AG04450 (cell line): ENCODE data around the gene SGSH. TPM values are rescaled to one million over a fixed set of nuclear protein-coding genes. Genes with fewer than 3 reads are reported as not detected.

Experiments used
- CTCF ChIA-PET: fragments of 300-600, 350-600 bp; formaldehyde crosslinking; extraction: SDS; loops from one replicate; lab custom pipeline; 2022; ENCODE audit warnings: antibody characterized with exemption, inconsistent platforms; lab: Charles Lee
- POLR2A ChIA-PET: fragments of 350-600 bp; formaldehyde crosslinking; extraction: SDS; loops from one replicate; lab custom pipeline; 2021; ENCODE audit warnings: antibody characterized with exemption, inconsistent platforms; lab: Yijun Ruan, JAX
- DNase-seq: peaks from one replicate; pipeline ENCODE4 v3.0.0-alpha.2; 2011; ENCODE audit warnings: low read depth, low spot score
- H3K27ac ChIP-seq: one replicate; pipeline ENCODE4 v1.5.1; 2012; ENCODE audit warnings: low read depth, low read length, control low read depth
- H3K27me3 ChIP-seq: one replicate; pipeline ENCODE4 v1.6.0; 2012; ENCODE audit warnings: low read length; ENCODE audit not compliant: control insufficient read depth, insufficient read depth
- H3K4me3 ChIP-seq: 2 replicates; pipeline ENCODE4 v1.5.1; 2011; ENCODE audit warnings: mild to moderate bottlenecking, low read depth, low read length, control low read depth
- H3K9me3 ChIP-seq: 2 replicates; pipeline ENCODE4 v1.5.1; 2012; ENCODE audit warnings: low read length; ENCODE audit not compliant: control insufficient read depth, insufficient read depth
- polyA plus RNA-seq: library from polyadenylated mRNA; depleted of rRNA; stranded (reverse); fragments of >200 nt; gene quantifications from 2 replicates; pipeline ENCODE4 v1.2.3, GENCODE V29; 2011
- TF ChIP-seq, protein P1 (sequence below): IDR thresholded peaks from 2 replicates; pipeline ENCODE4 v1.5.1; 2011; ENCODE audit warnings: low read depth, low read length, control low read depth, inconsistent platforms

SGSH gene
- polyA plus RNA-seq, 1 experiment = 39.9 TPM

DNA sequence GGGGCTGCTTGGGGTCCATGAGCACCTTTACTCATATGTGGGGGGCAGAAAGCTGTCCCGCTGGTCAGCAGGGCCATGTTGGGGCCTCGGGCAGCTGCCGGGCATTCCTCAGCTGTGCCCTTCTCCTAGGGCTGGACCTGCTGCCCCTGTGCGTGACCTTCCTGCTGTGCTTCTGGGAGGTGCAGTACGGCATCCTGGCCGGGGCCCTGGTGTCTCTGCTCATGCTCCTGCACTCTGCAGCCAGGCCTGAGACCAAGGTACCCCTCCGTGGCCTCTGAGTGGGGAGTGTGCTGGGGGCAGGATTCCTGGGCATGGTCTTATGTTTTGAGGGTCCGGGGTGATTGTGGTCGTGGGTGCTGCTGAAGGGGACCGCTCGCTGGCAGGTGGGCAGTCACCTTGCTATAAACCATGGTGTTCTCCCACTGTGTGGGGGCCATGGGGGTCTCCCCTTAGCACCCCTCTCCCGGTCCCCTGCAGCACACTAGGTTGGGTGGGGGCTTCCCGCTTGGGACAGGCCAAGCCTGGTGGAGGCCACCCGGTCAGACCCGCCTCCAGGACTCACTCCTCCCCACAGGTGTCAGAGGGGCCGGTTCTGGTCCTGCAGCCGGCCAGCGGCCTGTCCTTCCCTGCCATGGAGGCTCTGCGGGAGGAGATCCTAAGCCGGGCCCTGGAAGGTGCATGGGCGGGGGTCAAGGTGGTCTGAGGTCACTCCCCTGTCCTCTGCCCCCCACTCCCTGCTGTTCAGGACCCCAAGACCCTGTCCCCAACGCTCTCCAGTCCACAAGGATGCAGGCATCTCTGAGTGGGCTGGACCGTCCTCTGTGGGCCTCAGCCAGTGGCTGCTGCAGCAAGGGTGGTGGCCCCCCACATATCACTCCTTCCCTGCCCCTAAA is 28.1 kb upstream of the SGSH start:
- POLR2A ChIA-PET = no interaction called here
- CTCF ChIA-PET = no interaction called here
- Histone ChIP-seq H3K9me3 (no peaks in the 10 kb centered on the region), H3K27ac (no peak overlapping the region), H3K27me3 (no peaks in the 10 kb centered on the region), H3K4me3 (no peak overlapping the region)
- TF ChIP-seq, protein P1, sequence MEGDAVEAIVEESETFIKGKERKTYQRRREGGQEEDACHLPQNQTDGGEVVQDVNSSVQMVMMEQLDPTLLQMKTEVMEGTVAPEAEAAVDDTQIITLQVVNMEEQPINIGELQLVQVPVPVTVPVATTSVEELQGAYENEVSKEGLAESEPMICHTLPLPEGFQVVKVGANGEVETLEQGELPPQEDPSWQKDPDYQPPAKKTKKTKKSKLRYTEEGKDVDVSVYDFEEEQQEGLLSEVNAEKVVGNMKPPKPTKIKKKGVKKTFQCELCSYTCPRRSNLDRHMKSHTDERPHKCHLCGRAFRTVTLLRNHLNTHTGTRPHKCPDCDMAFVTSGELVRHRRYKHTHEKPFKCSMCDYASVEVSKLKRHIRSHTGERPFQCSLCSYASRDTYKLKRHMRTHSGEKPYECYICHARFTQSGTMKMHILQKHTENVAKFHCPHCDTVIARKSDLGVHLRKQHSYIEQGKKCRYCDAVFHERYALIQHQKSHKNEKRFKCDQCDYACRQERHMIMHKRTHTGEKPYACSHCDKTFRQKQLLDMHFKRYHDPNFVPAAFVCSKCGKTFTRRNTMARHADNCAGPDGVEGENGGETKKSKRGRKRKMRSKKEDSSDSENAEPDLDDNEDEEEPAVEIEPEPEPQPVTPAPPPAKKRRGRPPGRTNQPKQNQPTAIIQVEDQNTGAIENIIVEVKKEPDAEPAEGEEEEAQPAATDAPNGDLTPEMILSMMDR = no peak
- DNase-seq = no peak

DNA sequence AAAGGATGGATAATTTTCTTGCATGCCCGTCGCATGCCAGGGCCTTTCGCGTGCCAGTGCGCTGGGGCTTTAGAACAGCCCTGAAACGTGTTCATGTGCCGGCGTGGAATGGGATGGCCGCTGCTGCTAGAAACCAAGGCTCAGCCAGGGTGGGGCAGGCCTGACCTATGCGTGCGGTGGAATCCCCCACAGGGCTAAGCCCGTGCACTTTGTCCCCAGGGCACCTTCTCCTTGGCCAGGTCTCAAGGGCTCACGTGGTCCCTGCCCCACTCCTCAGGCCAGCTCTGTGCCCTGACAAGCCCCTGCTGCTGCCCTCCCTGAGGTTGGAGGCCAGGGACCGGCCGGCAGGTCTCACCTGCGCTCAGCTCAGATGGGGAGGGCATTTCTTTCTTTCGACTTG is 27.4 kb upstream of the SGSH start:
- Histone ChIP-seq H3K27ac (no peak overlapping the region), H3K4me3 (no peak overlapping the region), H3K9me3 (no peaks in the 10 kb centered on the region), H3K27me3 (no peaks in the 10 kb centered on the region)
- ChIA-PET CTCF (no interaction called here), POLR2A (no interaction called here)
- TF ChIP-seq, protein P1 = no peak
- no peak for DNase-seq

DNA sequence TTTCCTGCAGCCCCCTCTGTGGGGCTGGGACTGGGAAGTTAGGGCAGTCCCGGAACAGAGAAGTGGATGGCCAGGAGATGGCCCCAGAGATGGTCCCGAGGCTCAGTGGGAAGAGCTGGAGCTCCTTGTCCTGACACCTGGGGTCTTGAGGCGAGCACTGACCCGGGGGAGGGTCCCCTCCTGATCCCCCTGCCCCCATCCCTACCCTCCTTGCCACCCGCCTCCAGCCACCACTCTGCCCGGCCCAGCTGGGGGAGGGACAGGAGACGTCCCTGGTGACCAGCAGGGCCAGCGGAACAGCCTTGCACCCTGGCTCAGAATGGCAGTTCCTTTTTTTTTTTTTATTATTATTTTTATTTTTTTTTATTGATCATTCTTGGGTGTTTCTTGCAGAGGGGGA is 26.6 kb upstream of the SGSH start:
- H3K4me3 ChIP-seq = no peak overlapping the region
- POLR2A ChIA-PET = no interaction called here
- no peaks in the 10 kb centered on the region for H3K9me3 ChIP-seq
- DNase-seq = no peak
- no peak overlapping the region for H3K27ac ChIP-seq
- H3K27me3 ChIP-seq = no peaks in the 10 kb centered on the region
- CTCF ChIA-PET = no interaction called here
- TF ChIP-seq, protein P1 = no peak

DNA sequence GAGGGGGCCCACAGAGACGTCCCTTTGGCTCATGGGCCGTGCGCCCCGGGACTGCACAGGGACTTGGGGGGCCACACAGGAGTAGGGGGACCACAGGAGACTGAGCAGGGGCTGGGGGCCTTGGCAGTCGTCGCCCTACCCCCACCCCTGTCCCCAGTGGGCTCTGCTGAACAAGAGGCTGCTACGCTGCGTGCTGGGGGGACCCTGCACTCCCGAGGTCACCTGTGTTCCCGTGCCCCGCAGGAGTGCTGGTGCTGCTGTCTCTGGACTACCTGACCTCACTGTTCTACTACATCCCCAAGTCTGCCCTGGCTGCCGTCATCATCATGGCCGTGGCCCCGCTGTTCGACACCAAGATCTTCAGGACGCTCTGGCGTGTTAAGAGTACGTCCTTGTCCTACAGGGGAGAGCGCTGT is 26.1 kb upstream of the SGSH start:
- POLR2A ChIA-PET = no interaction called here
- no peak overlapping the region for H3K4me3 ChIP-seq
- H3K9me3 ChIP-seq = no peaks in the 10 kb centered on the region
- DNase-seq = no peak
- no peaks in the 10 kb centered on the region for H3K27me3 ChIP-seq
- CTCF ChIA-PET = interaction anchor here (1.0 kb wide), 1 partner anchor 145 kb away, joined by 3 read pairs; the partner anchor contains the start of gene GAA
- H3K27ac ChIP-seq = no peak overlapping the region
- TF ChIP-seq, protein P1 = no peak

DNA sequence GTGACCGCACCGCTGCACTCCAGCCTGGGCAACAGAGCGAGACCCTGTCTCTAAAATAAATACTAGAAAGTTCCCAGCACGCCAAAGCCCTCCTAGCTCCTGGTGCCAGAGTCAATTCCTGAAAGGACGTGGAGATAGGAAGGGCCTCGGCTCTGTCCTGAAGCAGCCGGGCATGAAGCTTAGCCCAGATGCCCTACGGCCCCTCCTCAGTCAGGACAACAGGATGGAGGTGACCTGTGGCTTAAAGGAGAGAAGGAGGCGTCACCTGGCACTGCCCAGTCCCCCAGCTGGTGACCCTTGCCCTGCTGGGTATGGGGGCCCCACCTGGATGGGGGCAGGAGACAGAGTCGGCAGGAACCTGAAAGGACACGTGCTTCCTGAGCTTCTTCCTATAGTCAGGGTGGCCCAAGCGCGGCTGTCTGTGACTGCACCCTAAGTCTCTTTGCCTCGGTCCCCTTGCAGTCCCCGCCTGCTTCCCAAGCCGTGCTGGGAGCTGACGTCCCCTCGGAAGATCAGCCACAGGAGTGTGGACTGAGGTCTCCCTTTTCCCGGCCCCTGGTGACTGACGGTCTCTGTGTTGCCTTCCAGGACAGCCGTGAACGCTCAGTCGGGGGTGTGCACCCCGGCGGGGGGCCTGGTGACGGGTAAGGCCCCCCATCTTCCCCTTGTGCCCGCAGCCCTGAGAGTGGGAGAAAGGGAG is 25.6 kb upstream of the SGSH start:
- H3K4me3 ChIP-seq = no peak overlapping the region
- CTCF ChIA-PET = interaction anchor here (1.0 kb wide), 1 partner anchor 144 kb away, joined by 3 read pairs; the partner anchor contains the start of gene GAA
- TF ChIP-seq, protein P1 = no peak
- H3K27me3 ChIP-seq = no peaks in the 10 kb centered on the region
- H3K27ac ChIP-seq = no peak overlapping the region
- H3K9me3 ChIP-seq = no peaks in the 10 kb centered on the region
- DNase-seq = no peak
- POLR2A ChIA-PET = no interaction called here
